Panc1 (cell line): ENCODE data around the gene ALK.

Experiments
- CTCF ChIP-seq: fragments of 450-650 bp; IDR thresholded peaks from 2 replicates; pipeline ENCODE4 v1.5.1; 2017; ENCODE audit warnings: mild to moderate bottlenecking
- TCF7L2 ChIP-seq: IDR thresholded peaks from 2 replicates; pipeline ENCODE4 v1.6.1; 2011; ENCODE audit warnings: mild to moderate bottlenecking, low read depth, low read length, inconsistent platforms

GRCh38 chr2:29780906-29781305 lies 140.5 kb downstream of the ALK start:
- no peak for TF ChIP-seq CTCF
- TF ChIP-seq TCF7L2, result no peak
